ENCODE measurements around the gene EFEMP1.

Gene EFEMP1

GRCh38 chr2:55906993-55907392 lies 16.6 kb downstream of the EFEMP1 start:
- H3K36me3 ChIP-seq (ENCODE audit: insufficient read depth, low read length), result no peaks in the 10 kb centered on the region
- ATAC-seq (ENCODE audit: insufficient read depth, low read depth) (no peak), DNase-seq (no peak)
- no peak overlapping the region for H3K4me3 ChIP-seq (ENCODE audit: low read depth in 1 of 2, low read length in 2 of 2)
- no peaks in the 10 kb centered on the region for H3K4me1 ChIP-seq (ENCODE audit: insufficient read depth, low read length)
- no peak overlapping the region for H3K9ac ChIP-seq (ENCODE audit: low read depth, low read length)
- H2AFZ ChIP-seq (ENCODE audit: low read depth, low read length), result no peak overlapping the region
- H3K79me2 ChIP-seq (ENCODE audit: insufficient read depth, low read length), result no peaks in the 10 kb centered on the region
- H3K27me3 ChIP-seq (ENCODE audit: insufficient read depth, low read length, poor library complexity), result no peaks in the 10 kb centered on the region
- H3K4me2 ChIP-seq (ENCODE audit: insufficient read depth, low read length), result no peak overlapping the region
- no peaks in the 10 kb centered on the region for H3K9me3 ChIP-seq (ENCODE audit: insufficient read depth, low read length, severe bottlenecking)
- no peaks in the 10 kb centered on the region for H4K20me1 ChIP-seq (ENCODE audit: insufficient read depth, low read length)
- no peak overlapping the region for H3K27ac ChIP-seq (ENCODE audit: low read length)
- TF ChIP-seq EZH2 (IDR thresholded peaks at IDR 0.05; ENCODE audit: borderline replicate concordance, low read depth, low read length, severe bottlenecking) (no peak), CTCF (IDR thresholded peaks at IDR 0.05; ENCODE audit: borderline replicate concordance, extremely low read depth, low read length, poor library complexity, severe bottlenecking) (no peak)

GRCh38 chr2:55903727-55904126 lies 19.9 kb downstream of the EFEMP1 start:
- Histone ChIP-seq H3K9ac (ENCODE audit: low read depth, low read length) (no peak overlapping the region), H3K4me2 (ENCODE audit: insufficient read depth, low read length) (no peak overlapping the region), H3K9me3 (ENCODE audit: insufficient read depth, low read length, severe bottlenecking) (no peaks in the 10 kb centered on the region), H3K36me3 (ENCODE audit: insufficient read depth, low read length) (no peaks in the 10 kb centered on the region), H4K20me1 (ENCODE audit: insufficient read depth, low read length) (no peaks in the 10 kb centered on the region), H3K79me2 (ENCODE audit: insufficient read depth, low read length) (no peaks in the 10 kb centered on the region), H2AFZ (ENCODE audit: low read depth, low read length) (no peak overlapping the region), H3K4me1 (ENCODE audit: insufficient read depth, low read length) (no peaks in the 10 kb centered on the region), H3K27ac (ENCODE audit: low read length) (no peak overlapping the region), H3K4me3 (ENCODE audit: low read depth in 1 of 2, low read length in 2 of 2) (no peak overlapping the region), H3K27me3 (ENCODE audit: insufficient read depth, low read length, poor library complexity) (no peaks in the 10 kb centered on the region)
- TF ChIP-seq EZH2 (IDR thresholded peaks at IDR 0.05; ENCODE audit: borderline replicate concordance, low read depth, low read length, severe bottlenecking) (no peak), CTCF (IDR thresholded peaks at IDR 0.05; ENCODE audit: borderline replicate concordance, extremely low read depth, low read length, poor library complexity, severe bottlenecking) (no peak)
- no peak for DNase-seq
- ATAC-seq (ENCODE audit: insufficient read depth, low read depth), result no peak

- H2AFZ ChIP-seq (ENCODE audit: low read depth, low read length), result no peak overlapping the region
- H3K4me2 ChIP-seq (ENCODE audit: insufficient read depth, low read length), result no peak overlapping the region
- no peak overlapping the region for H3K4me3 ChIP-seq (ENCODE audit: low read depth in 1 of 2, low read length in 2 of 2)
- DNase-seq, result no peak
- no peaks in the 10 kb centered on the region for H3K36me3 ChIP-seq (ENCODE audit: insufficient read depth, low read length)
- no peak overlapping the region for H3K9ac ChIP-seq (ENCODE audit: low read depth, low read length)
- no peaks in the 10 kb centered on the region for H3K79me2 ChIP-seq (ENCODE audit: insufficient read depth, low read length)
- H3K27ac ChIP-seq (ENCODE audit: low read length), result no peak overlapping the region
- no peaks in the 10 kb centered on the region for H3K9me3 ChIP-seq (ENCODE audit: insufficient read depth, low read length, severe bottlenecking)
- TF ChIP-seq EZH2 (IDR thresholded peaks at IDR 0.05; ENCODE audit: borderline replicate concordance, low read depth, low read length, severe bottlenecking), result no peak
- no peak for TF ChIP-seq CTCF (IDR thresholded peaks at IDR 0.05; ENCODE audit: borderline replicate concordance, extremely low read depth, low read length, poor library complexity, severe bottlenecking)
- H4K20me1 ChIP-seq (ENCODE audit: insufficient read depth, low read length), result no peaks in the 10 kb centered on the region
- no peak for ATAC-seq (ENCODE audit: insufficient read depth, low read depth)
- H3K4me1 ChIP-seq (ENCODE audit: insufficient read depth, low read length), result no peaks in the 10 kb centered on the region
- no peaks in the 10 kb centered on the region for H3K27me3 ChIP-seq (ENCODE audit: insufficient read depth, low read length, poor library complexity)
Measured at GRCh38 chr2:55902971-55903370, 20.6 kb downstream of the EFEMP1 start.

GRCh38 chr2:55902429-55902828 lies 21.2 kb downstream of the EFEMP1 start:
- TF ChIP-seq CTCF (IDR thresholded peaks at IDR 0.05; ENCODE audit: borderline replicate concordance, extremely low read depth, low read length, poor library complexity, severe bottlenecking) (no peak), EZH2 (IDR thresholded peaks at IDR 0.05; ENCODE audit: borderline replicate concordance, low read depth, low read length, severe bottlenecking) (no peak)
- H3K9ac ChIP-seq (ENCODE audit: low read depth, low read length), result no peak overlapping the region
- no peaks in the 10 kb centered on the region for H3K9me3 ChIP-seq (ENCODE audit: insufficient read depth, low read length, severe bottlenecking)
- no peaks in the 10 kb centered on the region for H4K20me1 ChIP-seq (ENCODE audit: insufficient read depth, low read length)
- no peak overlapping the region for H2AFZ ChIP-seq (ENCODE audit: low read depth, low read length)
- H3K4me1 ChIP-seq (ENCODE audit: insufficient read depth, low read length), result no peaks in the 10 kb centered on the region
- no peaks in the 10 kb centered on the region for H3K79me2 ChIP-seq (ENCODE audit: insufficient read depth, low read length)
- H3K27me3 ChIP-seq (ENCODE audit: insufficient read depth, low read length, poor library complexity), result no peaks in the 10 kb centered on the region
- no peak overlapping the region for H3K4me2 ChIP-seq (ENCODE audit: insufficient read depth, low read length)
- no peak for DNase-seq
- no peak overlapping the region for H3K4me3 ChIP-seq (ENCODE audit: low read depth in 1 of 2, low read length in 2 of 2)
- H3K36me3 ChIP-seq (ENCODE audit: insufficient read depth, low read length), result no peaks in the 10 kb centered on the region
- no peak overlapping the region for H3K27ac ChIP-seq (ENCODE audit: low read length)
- no peak for ATAC-seq (ENCODE audit: insufficient read depth, low read depth)

All from DND-41 (cell line).